ENCODE measurements around the gene DNAJC12.

DNA sequence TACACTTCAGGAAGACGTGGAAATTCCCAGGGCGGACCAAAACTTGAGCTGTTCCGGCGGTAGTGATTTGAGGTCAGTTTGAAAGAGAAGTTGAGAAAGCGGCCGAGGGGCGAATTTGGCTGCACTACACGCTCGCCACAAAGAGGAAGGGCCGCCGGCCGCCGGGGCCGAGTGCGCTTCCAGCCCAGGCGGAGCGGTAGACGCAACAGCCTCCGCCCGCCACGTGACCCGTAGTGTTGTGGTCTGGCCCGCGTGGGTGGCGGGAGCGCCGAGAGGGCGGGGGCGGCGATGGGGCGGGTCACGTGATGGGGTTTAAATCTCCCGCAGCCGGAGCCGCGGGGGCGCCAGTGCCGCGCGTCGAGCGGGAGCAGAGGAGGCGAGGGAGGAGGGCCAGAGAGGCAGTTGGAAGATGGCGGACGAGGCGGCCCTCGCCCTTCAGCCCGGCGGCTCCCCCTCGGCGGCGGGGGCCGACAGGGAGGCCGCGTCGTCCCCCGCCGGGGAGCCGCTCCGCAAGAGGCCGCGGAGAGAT lies 46.4 kb upstream of the DNAJC12 start, which contains the start of gene SIRT1:
- TF ChIP-seq, protein P1, sequence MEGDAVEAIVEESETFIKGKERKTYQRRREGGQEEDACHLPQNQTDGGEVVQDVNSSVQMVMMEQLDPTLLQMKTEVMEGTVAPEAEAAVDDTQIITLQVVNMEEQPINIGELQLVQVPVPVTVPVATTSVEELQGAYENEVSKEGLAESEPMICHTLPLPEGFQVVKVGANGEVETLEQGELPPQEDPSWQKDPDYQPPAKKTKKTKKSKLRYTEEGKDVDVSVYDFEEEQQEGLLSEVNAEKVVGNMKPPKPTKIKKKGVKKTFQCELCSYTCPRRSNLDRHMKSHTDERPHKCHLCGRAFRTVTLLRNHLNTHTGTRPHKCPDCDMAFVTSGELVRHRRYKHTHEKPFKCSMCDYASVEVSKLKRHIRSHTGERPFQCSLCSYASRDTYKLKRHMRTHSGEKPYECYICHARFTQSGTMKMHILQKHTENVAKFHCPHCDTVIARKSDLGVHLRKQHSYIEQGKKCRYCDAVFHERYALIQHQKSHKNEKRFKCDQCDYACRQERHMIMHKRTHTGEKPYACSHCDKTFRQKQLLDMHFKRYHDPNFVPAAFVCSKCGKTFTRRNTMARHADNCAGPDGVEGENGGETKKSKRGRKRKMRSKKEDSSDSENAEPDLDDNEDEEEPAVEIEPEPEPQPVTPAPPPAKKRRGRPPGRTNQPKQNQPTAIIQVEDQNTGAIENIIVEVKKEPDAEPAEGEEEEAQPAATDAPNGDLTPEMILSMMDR (IDR thresholded peaks at IDR 0.05) = peak in 3 of 12 donors; percentile 9 to 25 (median 10)
- peak; percentile 43 to 96 for TF ChIP-seq POLR2A (IDR thresholded peaks at IDR 0.05)

Data from heart left ventricle (tissue), 13 donors.